ENCODE results near the gene RTF1. TPM values are rescaled to one million over a fixed set of nuclear protein-coding genes. Genes with fewer than 3 reads are reported as not detected.

Gene RTF1
- total RNA-seq, 1 experiment from 2014 or later, result 17.6 TPM

DNA sequence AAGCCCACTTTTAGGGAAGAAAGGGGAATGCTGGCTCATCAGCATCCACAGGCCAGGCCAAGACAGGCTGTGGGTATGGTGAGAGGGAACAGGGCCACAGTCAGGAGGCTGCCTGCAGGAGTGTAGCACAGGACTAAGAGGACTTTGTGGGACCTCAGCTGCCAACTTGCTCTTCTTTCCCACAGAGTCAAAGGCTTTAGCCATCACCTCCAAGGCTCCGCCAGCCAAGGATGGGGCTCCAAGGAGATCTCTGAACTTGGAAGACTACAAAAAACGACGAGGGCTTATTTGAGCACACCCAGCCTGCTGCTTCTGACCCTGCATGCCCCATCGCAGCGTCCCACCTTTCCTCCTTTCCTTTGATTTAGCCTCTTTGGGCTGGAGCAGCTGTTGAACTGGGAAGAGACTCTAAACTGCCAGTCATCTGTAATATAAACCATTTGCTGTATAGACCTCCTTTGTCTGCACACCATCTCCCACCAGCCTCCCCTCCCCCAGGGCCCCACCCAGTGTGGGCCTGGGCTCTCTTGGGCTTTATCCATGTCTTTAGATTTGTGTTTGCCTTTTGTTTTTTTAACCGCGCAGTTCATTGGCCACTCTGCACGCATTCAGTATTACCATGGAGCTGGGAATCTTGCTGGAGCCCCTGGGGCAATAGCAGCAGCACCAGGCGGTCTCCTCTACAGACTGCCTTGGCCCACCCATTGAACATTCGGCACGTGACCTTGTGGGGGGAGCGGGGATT, 63.7 kb downstream of the RTF1 start:
- in situ Hi-C loops (cut with HindIII; ENCODE audit: low pct_unique_long_range_greater_than_20kb, low sequenced_read_pairs), result no loop called here
- DNase-seq (ENCODE audit: low read depth, low spot score), result no peak

DNA sequence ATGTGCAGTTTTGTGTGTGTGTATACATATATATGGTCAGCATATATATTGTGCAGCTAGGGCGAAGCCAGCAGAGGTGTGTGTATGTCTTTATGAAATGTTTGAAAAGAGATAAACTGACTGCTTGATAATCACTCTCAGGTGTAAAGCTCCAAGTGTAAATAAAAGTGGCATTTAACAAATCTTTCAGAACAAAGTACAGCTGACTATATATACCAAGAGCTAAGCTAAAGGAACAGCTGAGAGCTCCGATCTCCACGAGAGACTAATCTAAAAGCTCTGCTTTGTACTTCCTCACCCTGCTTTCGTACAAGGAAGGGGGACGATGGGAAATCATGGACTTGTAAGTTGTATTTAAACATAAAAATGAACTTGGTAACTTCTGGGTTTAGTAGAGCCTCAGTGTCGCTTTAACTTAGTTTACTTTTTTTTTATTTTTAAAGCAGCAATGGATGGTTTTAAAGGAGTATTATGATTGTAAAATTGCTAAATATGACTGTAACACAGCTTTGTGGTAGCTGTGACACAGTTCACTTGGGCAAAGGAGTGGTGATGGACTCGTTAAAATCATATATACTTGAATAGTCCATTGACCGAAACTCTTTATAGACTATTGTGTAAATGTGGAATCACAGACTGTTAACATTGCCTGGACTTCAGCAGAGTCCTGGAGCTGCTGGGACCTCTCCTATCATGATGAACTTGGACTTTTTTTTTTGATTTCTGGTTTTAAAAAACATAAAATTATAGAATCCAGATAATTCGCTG, 65.4 kb downstream of the RTF1 start:
- no peak for DNase-seq (ENCODE audit: low read depth, low spot score)
- in situ Hi-C loops (cut with HindIII; ENCODE audit: low pct_unique_long_range_greater_than_20kb, low sequenced_read_pairs), result no loop called here

DNA sequence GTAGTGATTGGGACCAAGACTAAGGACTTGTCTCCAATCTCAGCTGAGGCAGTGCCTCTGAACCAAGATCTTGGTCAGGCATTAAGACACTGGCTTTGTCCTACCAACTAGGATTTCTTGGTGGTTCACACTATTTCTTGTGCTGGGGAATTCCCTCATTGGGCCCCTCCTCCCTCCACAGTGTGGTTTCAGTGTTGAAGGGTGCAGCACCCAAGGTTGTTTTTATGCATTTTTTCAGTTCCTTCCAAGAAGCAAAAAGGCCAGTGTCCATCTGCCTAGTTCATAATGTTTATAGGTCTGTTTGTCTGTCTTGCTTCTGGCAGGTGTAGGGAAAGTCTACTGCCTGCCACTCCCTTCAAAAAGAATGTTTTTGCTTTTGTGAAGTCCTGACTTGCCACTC, 66.2 kb downstream of the RTF1 start:
- DNase-seq (ENCODE audit: low read depth, low spot score), result no peak
- in situ Hi-C loops (cut with HindIII; ENCODE audit: low pct_unique_long_range_greater_than_20kb, low sequenced_read_pairs), result no loop called here

DNA sequence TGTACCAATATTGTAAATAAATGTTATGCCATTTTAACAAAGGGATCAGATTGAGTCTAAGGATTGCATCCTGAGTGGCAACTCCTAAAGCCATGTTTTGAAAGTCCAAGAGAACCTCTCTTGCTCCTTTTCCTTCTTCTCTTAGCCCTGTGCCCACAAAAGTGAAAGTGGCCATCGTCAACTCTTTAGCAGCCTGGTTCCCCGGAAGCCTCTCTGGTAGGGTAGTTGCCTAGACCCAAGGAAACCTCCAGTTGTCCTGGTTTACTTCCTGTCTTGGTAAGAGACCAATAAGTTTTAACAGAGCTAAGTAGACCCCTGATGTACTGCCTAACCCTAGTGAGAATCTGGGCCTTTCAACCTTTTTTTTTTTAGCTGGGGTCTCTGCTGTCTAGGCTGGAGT, 66.6 kb downstream of the RTF1 start:
- DNase-seq (ENCODE audit: low read depth, low spot score), result no peak
- in situ Hi-C loops (cut with HindIII; ENCODE audit: low pct_unique_long_range_greater_than_20kb, low sequenced_read_pairs), result no loop called here

DNA sequence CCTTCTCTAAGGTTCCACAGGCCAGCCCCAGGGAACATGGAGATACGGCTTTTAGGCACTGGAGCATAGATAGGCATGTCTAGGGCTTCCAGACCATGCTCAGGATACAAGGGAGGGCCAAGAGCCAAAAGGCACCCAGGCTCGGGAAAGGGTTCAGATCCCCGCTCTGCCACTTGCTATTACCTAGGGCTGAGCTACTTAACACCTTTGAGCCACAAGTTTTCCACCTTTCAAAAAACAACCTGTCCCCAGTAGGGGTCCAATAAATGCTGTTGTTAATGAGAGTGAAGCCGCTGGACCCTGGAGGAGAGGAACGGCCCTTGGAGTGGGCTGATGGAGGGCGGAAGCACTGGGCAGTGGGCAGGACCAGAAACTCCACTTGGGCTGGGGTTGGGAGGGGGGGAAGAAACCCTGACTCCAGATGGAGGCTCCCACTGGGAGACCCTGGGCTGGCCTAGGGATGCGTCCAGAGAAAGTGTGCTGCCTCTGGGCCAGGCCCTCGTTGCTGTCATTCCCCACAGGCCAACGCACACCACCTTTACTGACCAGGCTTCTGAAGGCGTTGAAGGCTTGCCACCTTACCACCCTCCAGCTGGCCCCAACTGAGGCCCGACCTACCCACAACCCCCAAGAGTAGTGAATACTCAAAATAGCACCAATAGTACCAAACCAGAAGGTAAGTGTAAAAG, 68.2 kb downstream of the RTF1 start:
- in situ Hi-C loops (cut with HindIII; ENCODE audit: low pct_unique_long_range_greater_than_20kb, low sequenced_read_pairs), result no loop called here
- no peak for DNase-seq (ENCODE audit: low read depth, low spot score)

DNA sequence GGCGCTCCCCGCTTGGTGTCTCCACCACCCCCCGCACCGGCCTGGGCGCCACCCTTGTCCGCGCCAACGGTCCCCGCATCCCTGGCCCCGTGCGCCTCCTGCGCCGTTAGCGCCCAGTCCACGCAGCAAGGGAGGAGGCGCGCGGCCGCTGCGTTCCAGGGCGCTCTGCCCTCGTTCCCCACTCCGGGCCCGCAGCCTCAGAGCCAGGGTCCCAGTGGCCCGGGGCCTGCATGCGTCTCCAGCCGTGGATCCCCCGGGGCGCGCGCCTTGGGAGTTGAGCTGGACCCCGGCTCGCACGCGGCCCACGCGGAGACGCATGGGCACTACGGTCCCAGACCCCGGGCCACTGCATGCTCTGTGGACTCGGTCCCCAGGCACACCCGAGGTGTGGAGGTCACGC, 69.4 kb downstream of the RTF1 start:
- in situ Hi-C loops (cut with HindIII; ENCODE audit: low pct_unique_long_range_greater_than_20kb, low sequenced_read_pairs), result no loop called here
- no peak for DNase-seq (ENCODE audit: low read depth, low spot score)

DNA sequence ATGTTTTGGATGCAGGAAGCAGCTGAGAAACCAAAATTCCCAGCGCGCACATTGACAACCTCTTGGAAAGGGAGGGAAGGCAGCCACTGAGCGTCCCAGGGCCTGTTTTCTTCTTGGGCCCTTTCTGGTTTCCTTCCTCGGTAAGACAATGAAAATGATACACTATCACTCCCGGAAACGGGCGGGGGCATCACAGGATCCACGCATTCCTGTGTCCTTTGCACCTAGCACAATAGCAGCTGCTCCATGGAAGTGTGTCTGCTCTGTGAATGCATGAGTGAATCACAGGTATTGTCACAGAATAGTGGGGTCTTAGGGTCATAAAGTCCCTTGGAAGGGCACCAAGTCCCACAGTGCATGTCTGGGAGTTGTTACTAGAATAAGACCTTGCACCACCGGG, 70.5 kb downstream of the RTF1 start:
- in situ Hi-C loops (cut with HindIII; ENCODE audit: low pct_unique_long_range_greater_than_20kb, low sequenced_read_pairs), result no loop called here
- no peak for DNase-seq (ENCODE audit: low read depth, low spot score)

DNA sequence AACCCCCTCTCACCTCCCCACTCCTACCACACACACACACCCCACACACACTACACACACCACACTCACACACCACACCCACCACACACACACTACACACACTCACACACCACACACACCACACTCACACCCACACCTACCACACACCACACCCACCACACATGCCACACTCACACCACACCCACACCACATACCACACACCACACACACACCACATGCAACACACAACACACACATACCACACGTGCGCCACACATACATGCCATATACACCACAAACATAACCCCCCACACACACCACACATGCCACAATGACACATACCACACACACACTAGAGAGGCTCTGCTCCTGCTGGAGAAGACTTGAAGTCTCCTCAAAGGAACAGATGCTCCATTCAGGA, 70.9 kb downstream of the RTF1 start:
- DNase-seq (ENCODE audit: low read depth, low spot score), result no peak
- in situ Hi-C loops (cut with HindIII; ENCODE audit: low pct_unique_long_range_greater_than_20kb, low sequenced_read_pairs), result no loop called here

DNA sequence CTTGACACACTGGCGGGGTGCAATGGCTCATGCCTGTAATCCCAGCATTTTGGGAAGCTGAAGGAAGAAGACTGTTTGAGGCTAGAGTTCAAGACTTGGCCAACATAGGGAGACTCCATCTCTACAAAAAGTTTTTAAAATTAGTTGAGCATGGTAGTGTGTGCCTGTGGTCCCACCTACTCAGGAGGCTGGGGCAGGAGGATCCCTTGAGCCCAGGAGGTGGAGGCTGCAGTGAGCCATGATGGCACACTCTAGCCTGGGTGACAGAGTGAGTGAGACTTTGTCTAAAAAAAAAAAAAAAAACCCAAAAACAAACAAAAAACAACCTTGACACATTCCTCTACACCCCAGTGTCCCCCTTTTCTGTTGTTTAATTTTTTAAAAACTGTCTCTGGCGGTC, 72.7 kb downstream of the RTF1 start:
- DNase-seq (ENCODE audit: low read depth, low spot score), result no peak
- in situ Hi-C loops (cut with HindIII; ENCODE audit: low pct_unique_long_range_greater_than_20kb, low sequenced_read_pairs), result no loop called here

DNA sequence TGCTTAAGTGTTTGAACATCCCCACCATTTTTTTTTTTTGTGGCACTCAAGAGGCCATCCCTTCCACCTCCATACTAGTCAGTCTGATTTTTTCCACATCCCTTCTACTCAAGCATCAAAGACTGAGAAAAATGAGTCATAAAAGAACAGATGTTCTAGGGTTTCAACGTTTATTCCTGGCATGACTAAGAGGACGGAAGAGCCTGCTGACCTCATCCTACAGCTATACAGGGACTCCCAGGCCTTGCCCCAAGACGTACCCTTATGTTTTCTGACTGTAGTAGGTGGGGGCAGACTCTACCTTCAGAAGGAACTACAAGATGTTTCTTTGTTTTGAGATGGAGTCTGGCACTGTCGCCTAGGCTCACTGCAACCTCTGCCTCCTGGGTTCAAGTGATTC, 73.5 kb downstream of the RTF1 start:
- in situ Hi-C loops (cut with HindIII; ENCODE audit: low pct_unique_long_range_greater_than_20kb, low sequenced_read_pairs), result no loop called here
- no peak for DNase-seq (ENCODE audit: low read depth, low spot score)

DNA sequence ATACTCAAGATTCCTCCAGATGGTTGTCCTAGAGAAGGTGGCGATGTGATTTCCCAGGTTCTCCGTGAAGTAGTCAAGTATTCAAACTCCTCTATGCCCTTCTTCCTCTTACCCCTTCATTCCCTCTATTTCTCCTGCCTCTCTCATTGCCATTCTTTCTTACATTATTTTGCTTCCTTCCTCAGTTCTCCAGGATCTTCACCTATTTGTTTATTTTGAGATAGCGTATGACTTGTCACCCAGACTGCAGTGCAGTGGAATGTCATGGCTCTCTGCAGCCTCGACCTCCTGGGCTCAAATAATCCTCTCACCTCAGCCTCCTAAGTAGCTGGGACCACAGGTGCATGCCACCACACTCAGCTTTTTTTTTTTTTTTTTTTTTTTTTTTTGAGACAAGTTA, 75.0 kb downstream of the RTF1 start:
- DNase-seq (ENCODE audit: low read depth, low spot score), result no peak
- in situ Hi-C loops (cut with HindIII; ENCODE audit: low pct_unique_long_range_greater_than_20kb, low sequenced_read_pairs), result no loop called here

DNA sequence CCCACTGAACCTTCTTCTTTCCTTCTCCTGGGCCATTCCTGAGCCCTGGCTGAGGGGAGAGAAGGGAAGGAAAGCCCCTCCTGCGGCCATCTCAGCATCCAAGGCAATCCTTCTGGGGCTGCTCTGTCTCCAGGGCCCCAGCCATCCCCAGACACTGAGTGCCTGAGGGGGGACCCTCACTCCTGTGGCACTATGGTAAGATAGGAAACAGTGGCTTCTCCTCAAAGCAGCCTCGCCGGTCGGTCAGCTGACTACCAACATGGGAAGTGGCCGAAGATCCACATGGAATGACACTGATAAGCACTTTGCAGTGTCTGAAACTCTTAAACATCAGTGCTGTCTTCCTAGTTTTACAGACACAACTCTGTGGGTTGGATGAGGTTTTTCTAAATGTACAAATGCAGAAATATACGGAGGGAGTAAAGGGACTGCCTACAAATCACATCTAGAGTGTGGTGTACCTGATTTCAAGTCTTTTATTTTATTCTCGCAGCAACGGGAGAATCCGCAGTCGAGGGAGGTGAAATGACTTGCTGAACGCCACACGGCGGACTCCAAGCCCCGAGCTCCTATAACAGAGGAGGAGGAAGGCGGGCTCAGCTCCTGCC, 75.8 kb downstream of the RTF1 start:
- in situ Hi-C loops (cut with HindIII; ENCODE audit: low pct_unique_long_range_greater_than_20kb, low sequenced_read_pairs), result no loop called here
- DNase-seq (ENCODE audit: low read depth, low spot score), result no peak

DNA sequence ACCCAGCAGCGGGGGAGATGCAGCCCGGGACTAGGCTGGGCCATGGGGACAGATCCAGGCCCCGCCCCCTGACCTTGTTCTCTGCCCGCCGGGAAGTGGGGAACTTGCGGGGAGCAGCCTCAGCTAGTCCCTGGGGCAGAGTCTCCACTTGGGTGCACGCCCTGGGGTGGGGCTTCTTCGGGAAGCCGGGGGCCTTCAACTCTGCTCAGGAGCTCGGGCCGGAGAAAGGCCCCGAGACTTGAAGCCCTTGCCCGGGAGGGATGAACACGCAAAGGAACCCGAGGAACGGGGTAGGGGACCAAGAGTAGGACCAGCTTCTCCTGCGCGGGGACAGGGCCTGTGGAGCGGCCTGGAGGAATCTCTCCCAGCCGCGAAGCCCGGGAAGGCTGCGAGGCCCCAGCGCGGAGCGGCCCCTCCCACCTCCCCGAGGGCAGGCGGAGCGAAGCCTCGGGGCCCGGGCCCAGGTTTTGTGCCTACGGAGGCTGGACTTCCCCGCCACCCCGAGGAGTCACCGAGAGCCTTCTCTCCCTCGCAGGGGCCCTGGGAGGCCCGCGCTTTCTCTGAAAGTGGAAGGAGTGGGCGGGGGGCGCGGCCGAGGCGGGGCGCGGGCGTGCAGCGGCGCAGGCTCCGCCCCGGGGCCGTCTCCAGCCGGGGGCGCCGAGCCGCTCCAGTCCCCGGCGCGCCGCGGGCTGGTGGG, 76.5 kb downstream of the RTF1 start, which contains the start of gene ITPKA:
Gene ITPKA, plus strand, starts transcription at position 670 of the 697 bp plus-strand sequence. CDS start 54 bp downstream, outside the sequence.
- DNase-seq (ENCODE audit: low read depth, low spot score), result peak; percentile 44
- in situ Hi-C loops (cut with HindIII; ENCODE audit: low pct_unique_long_range_greater_than_20kb, low sequenced_read_pairs), result no loop called here

DNA sequence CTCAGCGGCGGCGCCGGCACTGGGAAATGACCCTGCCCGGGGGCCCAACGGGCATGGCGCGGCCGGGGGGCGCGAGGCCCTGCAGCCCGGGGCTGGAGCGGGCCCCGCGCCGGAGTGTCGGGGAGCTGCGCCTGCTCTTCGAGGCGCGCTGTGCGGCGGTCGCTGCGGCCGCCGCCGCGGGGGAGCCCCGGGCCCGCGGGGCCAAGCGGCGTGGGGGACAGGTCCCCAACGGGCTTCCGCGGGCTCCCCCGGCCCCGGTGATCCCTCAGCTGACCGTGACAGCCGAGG, 77.0 kb downstream of the RTF1 start:
- in situ Hi-C loops (cut with HindIII; ENCODE audit: low pct_unique_long_range_greater_than_20kb, low sequenced_read_pairs), result no loop called here
- DNase-seq (ENCODE audit: low read depth, low spot score), result no peak

DNA sequence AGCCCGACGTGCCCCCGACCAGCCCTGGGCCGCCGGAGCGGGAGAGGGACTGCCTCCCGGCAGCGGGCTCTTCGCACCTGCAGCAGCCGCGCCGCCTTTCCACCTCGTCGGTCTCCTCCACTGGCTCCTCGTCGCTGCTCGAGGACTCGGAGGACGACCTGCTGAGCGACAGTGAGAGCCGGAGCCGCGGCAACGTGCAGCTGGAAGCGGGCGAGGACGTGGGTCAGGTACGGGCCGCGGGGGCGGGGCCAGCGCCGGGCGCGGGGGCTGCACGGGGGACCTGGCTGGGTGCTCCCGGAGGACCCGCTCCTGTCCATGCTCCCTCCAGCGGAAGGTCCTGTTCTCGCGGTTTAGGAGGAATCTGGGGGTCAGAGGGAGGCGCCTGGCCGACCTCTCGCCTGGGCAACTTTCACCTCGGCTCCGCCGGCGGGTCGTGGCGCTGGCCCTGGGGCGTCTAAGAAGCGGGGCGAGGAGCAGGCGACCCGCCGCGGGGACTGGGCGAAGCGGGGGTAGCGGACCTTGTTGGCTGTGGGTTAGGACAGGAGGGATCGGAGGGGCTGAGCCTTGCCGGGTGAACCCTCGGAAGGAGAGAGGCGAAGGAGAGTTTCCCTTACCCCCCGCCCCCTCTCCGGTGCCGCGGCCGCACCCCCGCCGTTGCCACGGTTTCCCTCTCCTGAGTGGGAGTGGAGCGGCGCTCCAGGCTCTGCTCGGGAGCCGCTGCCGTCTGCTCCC, 77.5 kb downstream of the RTF1 start:
- in situ Hi-C loops (cut with HindIII; ENCODE audit: low pct_unique_long_range_greater_than_20kb, low sequenced_read_pairs), result no loop called here
- no peak for DNase-seq (ENCODE audit: low read depth, low spot score)

DNA sequence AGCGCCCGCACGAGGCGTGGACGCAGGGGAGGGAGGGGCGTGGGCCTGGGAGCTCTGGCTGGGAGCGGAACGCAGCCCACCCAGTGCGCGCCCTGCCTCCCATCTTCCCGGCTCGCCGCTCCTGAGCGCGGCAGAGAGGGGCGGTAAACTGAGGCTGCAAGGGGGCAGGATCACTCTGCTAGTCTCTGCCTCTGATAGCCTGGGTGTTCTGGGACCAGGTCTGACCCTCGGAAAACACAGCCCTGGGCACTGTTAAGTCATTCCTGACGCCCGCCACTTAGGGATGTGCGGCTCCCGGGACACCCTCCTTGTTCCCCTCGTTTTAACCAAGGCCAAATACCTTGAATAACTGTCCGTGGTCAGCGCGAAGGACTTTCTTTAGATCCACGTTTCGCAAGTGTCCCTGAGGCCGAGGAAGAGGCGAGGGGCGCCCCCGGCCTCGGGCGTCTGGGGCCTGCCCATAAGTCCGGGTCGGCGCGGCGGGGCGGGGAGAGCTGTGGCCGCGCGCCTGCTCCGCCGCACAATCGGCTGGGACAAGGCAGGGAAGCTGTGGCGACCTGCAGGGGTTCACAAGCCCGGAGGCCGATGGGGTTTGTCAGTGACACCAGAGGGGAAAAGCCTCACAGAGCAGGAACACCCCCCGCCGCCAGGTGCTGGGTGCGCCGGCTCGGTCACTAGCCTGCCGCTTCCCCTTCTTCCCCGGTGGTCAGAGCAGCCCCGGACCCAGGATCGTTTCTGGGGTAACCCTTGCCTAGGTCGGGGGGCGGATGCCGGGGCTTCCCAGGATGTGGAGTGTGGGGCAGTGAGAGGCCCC, 78.2 kb downstream of the RTF1 start:
- in situ Hi-C loops (cut with HindIII; ENCODE audit: low pct_unique_long_range_greater_than_20kb, low sequenced_read_pairs), result no loop called here
- no peak for DNase-seq (ENCODE audit: low read depth, low spot score)

Data from SK-MEL-5 (cell line).